ENCODE data around the gene CD247. TPM values are rescaled to one million over a fixed set of nuclear protein-coding genes. Genes with fewer than 3 reads are reported as not detected.

CD247 gene
- total and polyA plus RNA-seq, 9 of the 15 experiments (the other 6 are each of a cell fraction or from before 2014, with no cell fraction given) = 0.08 to 0.42 (median 0.28) TPM; not detected in 5

- TF ChIP-seq THRA (IDR thresholded peaks at IDR 0.05) = no peak
- TF ChIP-seq ILK (tag; IDR thresholded peaks at IDR 0.05; ENCODE audit: borderline replicate concordance, low read depth) = no peak
- TF ChIP-seq MTF1 (CRISPR knock-in tag; IDR thresholded peaks at IDR 0.05; ENCODE audit: borderline replicate concordance) = no peak
- TF ChIP-seq HNRNPH1 (optimal IDR thresholded peaks at IDR 0.05; ENCODE audit: low read depth, low read length) = no peak
- peak; percentile 74 for TF ChIP-seq CXXC5 (CRISPR knock-in tag; IDR thresholded peaks at IDR 0.05)
- TF ChIP-seq ARNT (IDR thresholded peaks at IDR 0.05) = peak in 1 of 2 experiments; percentile 16; a peak in 1 of 4 replicates
- no peak for TF ChIP-seq PBX2 (CRISPR knock-in tag; IDR thresholded peaks at IDR 0.05; ENCODE audit: low read depth)
- TF ChIP-seq PBX2 (tag; conservative IDR thresholded peaks at IDR 0.05; ENCODE audit: low read depth) = no peak
- 0 out of 2 replicates have a peak, but pooled peaks have one; percentile 17 for TF ChIP-seq ZBTB33 (CRISPR knock-in tag; IDR thresholded peaks at IDR 0.05)
- no peak for TF ChIP-seq PCBP1 (IDR thresholded peaks at IDR 0.05; ENCODE audit: low read depth, low read length, poor library complexity, severe bottlenecking)
- TF ChIP-seq ZNF639 (CRISPR knock-in tag; conservative IDR thresholded peaks at IDR 0.05 in 1 of 2, IDR thresholded peaks at IDR 0.05 in 1 of 2) = no peak
- TF ChIP-seq ERF (CRISPR knock-in tag; IDR thresholded peaks at IDR 0.05) = no peak
- no peak for TF ChIP-seq SNAPC5 (CRISPR knock-in tag; IDR thresholded peaks at IDR 0.05)
- TF ChIP-seq RBM39 (optimal IDR thresholded peaks at IDR 0.05; ENCODE audit: low read depth, low read length) = no peak
- peak; percentile 48 for TF ChIP-seq MEIS2 (IDR thresholded peaks at IDR 0.05; ENCODE audit: partially characterized antibody)
- TF ChIP-seq ZNF551 (CRISPR knock-in tag; IDR thresholded peaks at IDR 0.05) = no peak
- TF ChIP-seq RCOR1 (IDR thresholded peaks at IDR 0.05; ENCODE audit: borderline replicate concordance in 1 of 2, low read depth in 2 of 2, low read length in 2 of 2) = no peak
- no peak for TF ChIP-seq CREB1 (IDR thresholded peaks at IDR 0.05)
- no peak for TF ChIP-seq CREB1 (CRISPR knock-in tag; IDR thresholded peaks at IDR 0.05)
- TF ChIP-seq MYBL2 (IDR thresholded peaks at IDR 0.05; ENCODE audit: low read depth) = no peak
- no peak for TF ChIP-seq MYBL2 (CRISPR knock-in tag; IDR thresholded peaks at IDR 0.05; ENCODE audit: borderline replicate concordance)
Observed at GRCh38 chr1:167524651-167525050, 6.3 kb upstream of the CD247 start (continued).
